T-helper 2 cell treated with Interferon-gamma antibody and Interleukin-4, amounts not matched to agents 100 ng/mL and 5 ng/mL, for 36 hours (primary cell): ENCODE measurements around the gene TMEM45B. TPM values are rescaled to one million over a fixed set of nuclear protein-coding genes. Genes with fewer than 3 reads are reported as not detected.
"Not testable (repeated sequence)": the region's sequence is repeated elsewhere in the genome, so short reads cannot be mapped to it uniquely, and the experiment has no call there.

Source experiments
- intact Hi-C: fragments of 100-400 bp; cut with micrococcal nuclease; formaldehyde crosslinking; loops from one replicate; pipeline ENCODE4 v1.15.1; 2023
- total RNA-seq: library from RNA; stranded (reverse); gene quantifications from 2 replicates; pipeline ENCODE4 v1.2.3, GENCODE V29; 2022

Gene TMEM45B
- total RNA-seq, 1 donor from 2014 or later: 0.36 TPM

GRCh38 chr11:129849447-129850130 lies 33.9 kb downstream of the TMEM45B start:
- intact Hi-C loops: loop anchor here (5.0 kb wide), 1 partner anchor 37 kb away; no protein-coding TSS in a partner anchor

- intact Hi-C loops: loop anchor here (2.0 kb wide), 1 partner anchor 43 kb away; the partner anchor contains the start of gene NFRKB
These were observed 36.6 kb downstream of the TMEM45B start for GRCh38 chr11:129852125-129852740.

- intact Hi-C loops: loop anchor here (2.0 kb wide), 1 partner anchor 41 kb away; the partner anchor contains the start of gene NFRKB
These were observed 38.0 kb downstream of the TMEM45B start for GRCh38 chr11:129853518-129854231.

GRCh38 chr11:129854232-129854805 lies 38.7 kb downstream of the TMEM45B start:
- intact Hi-C loops: no loop called here

GRCh38 chr11:129855086-129855485 lies 39.4 kb downstream of the TMEM45B start:
- intact Hi-C loops: no loop called here

GRCh38 chr11:129856036-129856435 lies 40.4 kb downstream of the TMEM45B start:
- intact Hi-C loops: no loop called here

- intact Hi-C loops: no loop called here
These were observed 46.3 kb downstream of the TMEM45B start for GRCh38 chr11:129861702-129862522.

GRCh38 chr11:129864811-129865210 lies 49.2 kb downstream of the TMEM45B start:
- intact Hi-C loops: no loop called here

GRCh38 chr11:129865701-129866100 lies 50.1 kb downstream of the TMEM45B start:
- intact Hi-C loops: no loop called here

- intact Hi-C loops: no loop called here
These were observed 50.7 kb downstream of the TMEM45B start for GRCh38 chr11:129866311-129866710.

GRCh38 chr11:129868626-129869025 lies 53.0 kb downstream of the TMEM45B start:
- intact Hi-C loops: not testable (repeated sequence)

GRCh38 chr11:129871914-129872313 lies 56.3 kb downstream of the TMEM45B start:
- intact Hi-C loops: no loop called here

GRCh38 chr11:129880311-129880710 lies 64.7 kb downstream of the TMEM45B start:
- intact Hi-C loops: loop anchor here (5.0 kb wide), 1 partner anchor 252 kb away; no protein-coding TSS in a partner anchor

GRCh38 chr11:129881570-129882170 lies 66.0 kb downstream of the TMEM45B start:
- intact Hi-C loops: loop anchor here (5.0 kb wide), 1 partner anchor 251 kb away; no protein-coding TSS in a partner anchor

- intact Hi-C loops: loop anchor here (5.0 kb wide), 1 partner anchor 248 kb away; no protein-coding TSS in a partner anchor
These were observed 68.9 kb downstream of the TMEM45B start for GRCh38 chr11:129884581-129884980.

- intact Hi-C loops: no loop called here
These were observed 69.7 kb downstream of the TMEM45B start for GRCh38 chr11:129885381-129885780.

- intact Hi-C loops: no loop called here
These were observed 72.8 kb downstream of the TMEM45B start for GRCh38 chr11:129888451-129888850.

GRCh38 chr11:129894278-129895125 lies 78.9 kb downstream of the TMEM45B start:
- intact Hi-C loops: loop anchor here (1.0 to 10.0 kb wide), 7 partner anchors 28 to 1022 kb away; partner anchors contain the start of genes APLP2, PRDM10, SNX19 and ZBTB44
